BLaER1 (cell line): Measurements from ENCODE around the gene PRKN.

Source experiments
- H3K27ac ChIP-seq: shearing (Covaris generic); formaldehyde crosslinking; 2 replicates; pipeline ENCODE4 v1.8.1; 2022
- H3K27me3 ChIP-seq: shearing (Covaris generic); formaldehyde crosslinking; 2 replicates; pipeline ENCODE4 v1.8.1; 2022
- H3K36me3 ChIP-seq: shearing (Covaris generic); formaldehyde crosslinking; 2 replicates; pipeline ENCODE4 v1.8.1; 2022
- H3K4me1 ChIP-seq: shearing (Covaris generic); formaldehyde crosslinking; 2 replicates; pipeline ENCODE4 v1.8.1; 2022
- H3K4me2 ChIP-seq: shearing (Covaris generic); formaldehyde crosslinking; 2 replicates; pipeline ENCODE4 v1.8.1; 2022
- H3K4me3 ChIP-seq: shearing (Covaris generic); formaldehyde crosslinking; 2 replicates; pipeline ENCODE4 v1.8.1; 2022
- H3K9ac ChIP-seq: shearing (Covaris generic); formaldehyde crosslinking; 2 replicates; pipeline ENCODE4 v1.8.1; 2022
- H3K9me3 ChIP-seq: shearing (Covaris generic); formaldehyde crosslinking; 2 replicates; pipeline ENCODE4 v1.8.1; 2022
- H4K20me1 ChIP-seq: shearing (Covaris generic); formaldehyde crosslinking; 2 replicates; pipeline ENCODE4 v1.8.1; 2022
- Cebpa-rat ChIP-seq: shearing (Covaris generic); IDR thresholded peaks from 2 replicates; pipeline ENCODE4 v1.8.1; 2022

The PRKN gene

DNA sequence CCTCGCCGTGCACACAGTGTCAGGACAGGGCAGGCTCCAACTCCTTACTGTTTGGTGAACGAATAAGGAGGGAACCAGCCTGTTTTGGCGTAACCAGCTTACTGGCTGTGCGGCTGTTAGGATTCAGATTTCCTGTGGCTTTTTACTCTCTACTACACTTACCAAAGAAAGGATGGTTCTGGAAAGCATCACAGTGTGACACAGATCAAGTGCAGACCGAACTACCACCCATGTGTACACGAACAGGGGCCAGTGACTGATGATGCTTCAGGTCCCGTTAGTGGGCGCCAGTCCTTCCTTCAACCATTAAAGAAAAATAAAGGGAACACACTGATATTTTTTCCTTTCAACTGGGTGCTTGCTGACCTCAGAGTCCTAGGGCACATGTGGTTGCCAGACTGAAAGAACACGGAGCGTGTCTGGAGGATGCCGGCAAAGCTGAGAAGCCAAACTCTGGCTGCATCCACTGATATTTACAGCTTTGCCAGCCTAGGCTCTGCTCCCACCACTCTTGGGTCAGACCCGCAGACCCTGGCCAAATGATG is 1101.4 kb downstream of the PRKN start:
- H3K4me1 ChIP-seq, result peaks cover 21% of the 10 kb centered on the region
- H3K4me2 ChIP-seq, result no peak overlapping the region
- no peaks in the 10 kb centered on the region for H3K27me3 ChIP-seq
- no peak overlapping the region for H3K9ac ChIP-seq
- H3K27ac ChIP-seq, result no peak overlapping the region
- peaks cover 15% of the 10 kb centered on the region for H3K9me3 ChIP-seq
- no peaks in the 10 kb centered on the region for H4K20me1 ChIP-seq
- H3K36me3 ChIP-seq, result no peaks in the 10 kb centered on the region
- TF ChIP-seq Cebpa-rat, result no peak
- H3K4me3 ChIP-seq, result no peak overlapping the region

DNA sequence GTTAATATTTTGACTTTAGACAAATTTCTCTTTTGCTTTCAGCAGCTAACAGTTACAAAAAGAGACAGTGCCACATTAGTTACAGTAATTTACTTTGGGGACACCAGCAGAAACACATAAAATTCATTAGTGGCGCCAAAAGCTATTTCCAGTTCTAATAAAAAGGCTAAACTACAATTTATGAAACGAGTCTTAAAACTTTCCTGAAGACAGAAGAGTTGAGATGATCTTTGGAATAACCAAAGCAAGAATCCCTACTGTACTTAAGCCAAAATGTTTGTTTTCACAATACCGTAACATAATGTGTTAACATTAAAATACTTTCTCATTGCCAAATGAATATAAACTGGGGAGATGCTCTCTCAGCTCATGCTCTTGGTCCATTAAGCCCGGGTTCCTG is 1103.5 kb downstream of the PRKN start:
- no peaks in the 10 kb centered on the region for H4K20me1 ChIP-seq
- no peaks in the 10 kb centered on the region for H3K36me3 ChIP-seq
- no peak overlapping the region for H3K4me2 ChIP-seq
- H3K9me3 ChIP-seq, result peaks cover 15% of the 10 kb centered on the region
- H3K27ac ChIP-seq, result no peak overlapping the region
- H3K4me1 ChIP-seq, result peaks cover under 1% of the 10 kb centered on the region
- no peak for TF ChIP-seq Cebpa-rat
- no peak overlapping the region for H3K4me3 ChIP-seq
- H3K27me3 ChIP-seq, result no peaks in the 10 kb centered on the region
- no peak overlapping the region for H3K9ac ChIP-seq

DNA sequence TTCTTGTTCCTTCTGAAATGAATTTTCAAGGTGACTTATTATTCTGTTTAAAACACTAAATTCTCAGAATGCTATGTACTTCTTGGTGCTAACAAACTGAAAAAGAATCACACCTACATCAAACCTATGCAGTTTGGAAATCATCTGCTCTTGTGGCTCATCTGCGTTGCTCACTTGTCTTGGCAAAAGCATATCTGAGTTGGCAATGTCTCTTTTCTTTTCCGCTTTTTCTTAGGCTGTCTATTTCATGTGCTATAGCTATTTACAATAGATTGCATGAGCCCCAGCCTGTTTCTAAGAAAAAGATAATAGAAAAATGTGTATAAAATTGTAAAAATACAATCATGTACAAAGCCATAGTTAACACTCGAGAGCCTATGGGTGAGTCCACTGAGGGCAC is 1104.8 kb downstream of the PRKN start:
- TF ChIP-seq Cebpa-rat, result no peak
- Histone ChIP-seq H3K36me3 (no peaks in the 10 kb centered on the region), H3K9me3 (peaks cover 15% of the 10 kb centered on the region), H3K4me2 (no peak overlapping the region), H3K4me1 (no peaks in the 10 kb centered on the region), H4K20me1 (no peaks in the 10 kb centered on the region), H3K27me3 (no peaks in the 10 kb centered on the region), H3K27ac (no peak overlapping the region), H3K4me3 (no peak overlapping the region), H3K9ac (no peak overlapping the region)

DNA sequence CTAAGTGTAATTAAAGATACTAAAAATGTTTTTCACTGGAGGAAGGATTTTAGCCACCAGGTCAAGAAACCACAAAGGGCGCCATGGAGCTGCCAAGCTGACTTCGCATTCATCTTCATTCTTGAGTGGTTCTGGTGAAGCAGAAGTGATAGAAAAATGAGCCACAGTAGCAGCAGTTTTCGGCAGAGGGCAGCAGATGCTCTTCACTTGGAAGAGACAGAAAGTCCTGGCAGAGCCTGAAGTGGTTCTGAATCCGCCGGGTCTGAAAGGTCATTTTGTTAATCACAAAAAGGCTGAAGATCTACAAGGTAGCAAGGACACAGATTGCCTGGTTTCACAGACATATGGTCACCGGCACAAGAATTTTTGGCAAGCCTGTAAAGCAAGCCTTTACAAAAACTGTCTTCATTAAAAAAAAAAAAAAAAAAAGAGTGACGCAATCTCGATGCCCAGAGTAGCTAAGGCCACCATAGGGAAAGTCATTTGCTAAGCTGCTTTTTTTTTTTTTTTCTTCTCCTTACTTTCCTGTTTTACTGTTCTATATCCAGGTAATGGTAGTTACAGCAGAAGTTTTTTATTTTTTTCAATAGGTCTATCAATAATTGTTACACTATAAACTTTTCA is 1108.6 kb downstream of the PRKN start:
- Histone ChIP-seq H3K4me2 (no peak overlapping the region), H3K36me3 (no peaks in the 10 kb centered on the region)
- no peak for TF ChIP-seq Cebpa-rat

DNA sequence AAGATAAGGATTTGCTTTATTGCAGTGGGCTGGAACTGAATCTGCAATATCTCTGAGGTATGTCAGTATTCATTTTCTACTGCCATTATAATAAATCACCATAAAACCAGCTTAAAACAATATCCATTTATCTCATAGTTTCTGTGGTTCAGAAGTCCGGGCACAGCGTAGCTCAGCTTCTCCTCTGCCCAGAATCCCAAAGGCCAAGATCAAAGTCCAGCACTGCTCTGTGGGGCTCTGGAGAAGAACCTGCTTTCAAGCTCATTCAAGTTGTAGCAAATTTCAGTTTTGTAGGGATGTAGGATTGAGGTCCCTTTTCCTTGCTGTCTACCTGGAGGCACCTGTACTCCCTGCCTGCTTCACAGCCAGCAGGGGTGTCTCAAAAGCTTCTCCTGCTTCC is 1113.9 kb downstream of the PRKN start:
- H3K9ac ChIP-seq, result no peak overlapping the region
- no peak overlapping the region for H3K27ac ChIP-seq
- TF ChIP-seq Cebpa-rat, result no peak

More for the DNA sequence above, 1108.6 kb downstream of the PRKN start:
- Histone ChIP-seq H3K9ac (no peak overlapping the region), H3K27me3 (no peaks in the 10 kb centered on the region), H3K9me3 (no peaks in the 10 kb centered on the region), H3K4me1 (no peaks in the 10 kb centered on the region), H4K20me1 (no peaks in the 10 kb centered on the region), H3K27ac (no peak overlapping the region), H3K4me3 (no peak overlapping the region)

DNA sequence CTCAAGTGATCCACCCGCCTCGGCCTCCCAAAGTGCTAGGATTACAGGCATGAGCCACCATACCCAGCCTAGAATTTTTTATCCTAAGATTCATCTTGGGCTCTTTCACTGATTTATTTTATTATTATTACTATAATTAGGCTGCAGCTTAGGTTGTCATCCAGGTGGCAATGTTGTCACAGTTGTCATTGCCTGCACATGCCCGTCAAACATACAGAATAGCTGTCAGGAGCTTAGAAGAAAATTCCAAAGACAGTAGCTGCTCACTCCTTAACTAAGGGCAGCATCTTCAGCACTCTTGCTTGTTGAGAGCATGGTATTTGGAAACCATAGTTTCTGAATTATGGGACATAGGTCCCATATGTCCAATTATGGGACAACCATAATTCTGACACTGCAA is 1118.8 kb downstream of the PRKN start:
- peaks cover 35% of the 10 kb centered on the region for H3K9me3 ChIP-seq
- no peak overlapping the region for H3K9ac ChIP-seq
- no peaks in the 10 kb centered on the region for H3K27me3 ChIP-seq
- no peaks in the 10 kb centered on the region for H4K20me1 ChIP-seq
- TF ChIP-seq Cebpa-rat, result no peak
- no peaks in the 10 kb centered on the region for H3K36me3 ChIP-seq
- no peak overlapping the region for H3K4me2 ChIP-seq
- no peak overlapping the region for H3K4me3 ChIP-seq
- H3K27ac ChIP-seq, result no peak overlapping the region
- no peaks in the 10 kb centered on the region for H3K4me1 ChIP-seq

More for the DNA sequence above, 1113.9 kb downstream of the PRKN start:
- Histone ChIP-seq H3K36me3 (no peaks in the 10 kb centered on the region), H4K20me1 (no peaks in the 10 kb centered on the region), H3K4me2 (no peak overlapping the region), H3K4me3 (no peak overlapping the region), H3K9me3 (peaks cover 35% of the 10 kb centered on the region), H3K27me3 (no peaks in the 10 kb centered on the region), H3K4me1 (no peaks in the 10 kb centered on the region)

DNA sequence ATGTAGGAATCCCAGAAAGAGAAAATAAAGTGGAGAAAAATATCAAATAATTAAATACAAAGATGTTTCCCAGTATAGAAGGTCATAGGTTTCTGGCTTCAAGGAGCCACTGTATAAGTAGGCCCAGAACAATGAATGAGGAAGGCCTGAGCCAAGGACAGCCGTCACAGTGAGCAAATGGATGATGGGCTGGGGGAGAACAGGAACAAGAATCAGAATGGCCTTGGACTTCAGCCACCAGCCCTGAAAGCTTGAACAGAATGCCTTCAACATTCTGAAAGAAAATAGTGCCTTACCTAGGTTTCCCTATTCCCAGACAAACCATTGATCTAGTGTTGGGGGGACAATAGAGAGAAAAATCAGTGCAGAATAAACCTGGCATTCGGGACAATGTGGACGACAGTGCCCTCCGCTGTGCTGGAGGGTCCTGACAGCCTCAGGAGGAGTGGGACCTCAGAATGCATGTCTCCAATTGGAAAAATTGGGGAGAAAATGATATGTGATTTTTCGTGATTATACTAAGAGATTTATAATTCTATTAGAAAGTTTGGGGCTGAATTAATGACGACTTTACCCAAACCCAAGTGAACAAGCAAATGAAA is 1119.8 kb downstream of the PRKN start:
- no peak for TF ChIP-seq Cebpa-rat
- H3K4me2 ChIP-seq, result no peak overlapping the region
- H3K9me3 ChIP-seq, result peaks cover 26% of the 10 kb centered on the region
- no peak overlapping the region for H3K4me3 ChIP-seq
- H3K9ac ChIP-seq, result no peak overlapping the region
- H4K20me1 ChIP-seq, result no peaks in the 10 kb centered on the region
- H3K36me3 ChIP-seq, result no peaks in the 10 kb centered on the region
- H3K4me1 ChIP-seq, result no peaks in the 10 kb centered on the region
- H3K27me3 ChIP-seq, result no peaks in the 10 kb centered on the region
- H3K27ac ChIP-seq, result no peak overlapping the region

DNA sequence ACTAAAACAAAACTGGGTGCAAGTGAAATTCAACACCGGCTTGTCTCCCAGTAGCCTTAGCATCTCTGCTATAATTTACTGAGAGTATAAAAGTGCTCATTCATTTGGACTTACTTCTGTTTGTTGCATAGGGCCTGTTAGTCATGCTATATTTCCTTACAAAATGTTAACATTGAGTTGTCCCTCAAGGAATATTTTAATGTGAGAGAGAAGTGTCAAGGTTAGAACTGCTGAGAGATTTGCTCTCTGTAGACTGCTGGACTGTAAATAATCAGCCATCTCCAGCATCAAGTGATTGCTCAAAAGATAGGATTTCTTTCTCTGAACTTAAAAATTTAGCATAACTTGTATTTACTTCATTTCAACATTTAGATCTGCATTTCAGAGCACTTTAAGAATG is 1125.2 kb downstream of the PRKN start:
- Histone ChIP-seq H3K4me2 (no peak overlapping the region), H3K27ac (no peak overlapping the region), H3K4me1 (no peaks in the 10 kb centered on the region), H3K9ac (no peak overlapping the region), H3K9me3 (no peaks in the 10 kb centered on the region), H3K27me3 (no peaks in the 10 kb centered on the region), H3K4me3 (no peak overlapping the region), H4K20me1 (no peaks in the 10 kb centered on the region), H3K36me3 (no peaks in the 10 kb centered on the region)
- TF ChIP-seq Cebpa-rat, result no peak

DNA sequence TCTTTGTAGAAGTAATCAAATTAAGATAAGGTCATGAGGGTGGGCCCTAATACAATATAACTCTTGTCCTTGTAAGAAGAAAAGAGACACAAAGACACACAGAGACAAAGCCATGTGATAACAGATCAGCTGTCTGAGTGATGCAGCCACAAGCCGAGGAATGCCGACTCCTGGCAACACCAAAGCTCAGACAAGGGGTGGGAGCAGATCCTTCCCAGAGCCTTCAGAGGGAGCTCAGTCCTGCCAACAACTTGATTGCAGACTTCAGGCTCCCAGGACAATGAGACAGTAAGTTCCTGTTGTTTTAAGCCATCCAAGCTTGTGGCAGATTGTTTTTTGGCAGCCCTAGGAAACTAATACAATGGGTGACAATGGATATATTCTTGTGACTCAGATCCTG is 1128.7 kb downstream of the PRKN start:
- TF ChIP-seq Cebpa-rat, result no peak
- no peaks in the 10 kb centered on the region for H3K27me3 ChIP-seq
- no peaks in the 10 kb centered on the region for H3K4me1 ChIP-seq

DNA sequence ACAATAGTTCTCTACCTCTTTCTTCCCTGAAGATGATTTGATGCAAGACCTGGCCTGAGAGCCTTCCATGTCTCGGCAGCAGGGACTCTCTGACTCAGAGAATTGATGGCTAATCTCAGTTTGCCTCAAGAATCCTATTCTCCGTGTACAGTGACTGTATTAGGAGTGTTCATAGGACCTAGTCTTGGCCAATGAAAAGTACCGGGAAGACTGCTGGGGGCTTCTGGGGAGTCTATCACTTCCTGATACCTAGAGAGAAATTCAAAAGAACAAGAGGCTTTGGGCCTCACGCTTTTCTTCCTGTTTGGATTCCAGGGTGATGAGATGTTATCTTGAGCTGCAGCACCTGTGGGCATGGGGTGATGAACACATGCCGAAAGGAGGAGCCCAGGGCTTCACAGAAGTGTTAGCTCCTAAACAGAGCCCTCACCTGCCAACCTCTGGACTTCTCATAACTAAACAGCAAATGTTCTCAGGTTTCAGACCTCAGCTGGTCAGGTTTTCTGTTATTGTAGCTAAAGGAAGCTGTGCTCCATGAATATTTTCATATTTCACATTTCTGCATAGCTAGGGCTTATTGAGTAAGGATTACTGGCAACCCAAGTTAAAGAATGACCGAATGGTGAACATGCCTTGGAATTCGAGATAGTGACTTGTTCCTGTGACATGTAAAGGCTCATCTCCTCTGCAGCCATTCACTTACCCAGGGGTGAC is 1130.6 kb downstream of the PRKN start:
- no peaks in the 10 kb centered on the region for H3K9me3 ChIP-seq
- no peak overlapping the region for H3K4me3 ChIP-seq
- H4K20me1 ChIP-seq, result no peaks in the 10 kb centered on the region
- no peak overlapping the region for H3K4me2 ChIP-seq
- no peaks in the 10 kb centered on the region for H3K36me3 ChIP-seq
- no peak overlapping the region for H3K27ac ChIP-seq
- H3K27me3 ChIP-seq, result no peaks in the 10 kb centered on the region
- no peak for TF ChIP-seq Cebpa-rat
- no peaks in the 10 kb centered on the region for H3K4me1 ChIP-seq
- no peak overlapping the region for H3K9ac ChIP-seq

More for the DNA sequence above, 1128.7 kb downstream of the PRKN start:
- H3K4me3 ChIP-seq, result no peak overlapping the region
- H3K36me3 ChIP-seq, result no peaks in the 10 kb centered on the region
- H4K20me1 ChIP-seq, result no peaks in the 10 kb centered on the region
- H3K4me2 ChIP-seq, result no peak overlapping the region
- no peak overlapping the region for H3K9ac ChIP-seq
- no peak overlapping the region for H3K27ac ChIP-seq
- no peaks in the 10 kb centered on the region for H3K9me3 ChIP-seq
